HG03558 (cell line): ENCODE results near the gene SLC29A3.

Source experiments
- ATAC-seq: cut with Tn5 transposase; IDR thresholded peaks from one replicate; pipeline ENCODE4 v1.9.1; 2021; ENCODE audit warnings: moderate number of reproducible peaks; ENCODE audit not compliant: unreplicated experiment; ENCODE audit errors: extremely low read depth

Gene SLC29A3

DNA sequence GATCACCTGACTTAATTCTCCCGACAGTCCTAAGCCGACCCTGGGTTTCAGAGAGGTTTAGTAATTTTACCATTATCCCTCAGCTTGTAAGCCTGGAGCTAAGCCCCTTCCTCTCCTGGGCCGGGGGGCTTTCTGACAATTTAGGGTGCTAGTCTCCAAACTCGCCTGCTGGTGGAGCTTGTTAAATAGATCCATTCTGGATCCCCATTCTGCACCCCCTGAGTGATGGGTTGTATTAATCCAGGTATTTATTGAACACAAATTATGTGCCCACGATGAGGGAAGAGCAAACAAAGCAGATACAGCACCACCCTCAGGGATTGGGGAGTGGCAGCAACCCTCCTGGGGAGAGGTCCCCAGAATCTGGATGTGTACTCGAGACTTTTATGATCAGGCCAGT, 1.3 kb upstream of the SLC29A3 start:
- ATAC-seq: no peak

DNA sequence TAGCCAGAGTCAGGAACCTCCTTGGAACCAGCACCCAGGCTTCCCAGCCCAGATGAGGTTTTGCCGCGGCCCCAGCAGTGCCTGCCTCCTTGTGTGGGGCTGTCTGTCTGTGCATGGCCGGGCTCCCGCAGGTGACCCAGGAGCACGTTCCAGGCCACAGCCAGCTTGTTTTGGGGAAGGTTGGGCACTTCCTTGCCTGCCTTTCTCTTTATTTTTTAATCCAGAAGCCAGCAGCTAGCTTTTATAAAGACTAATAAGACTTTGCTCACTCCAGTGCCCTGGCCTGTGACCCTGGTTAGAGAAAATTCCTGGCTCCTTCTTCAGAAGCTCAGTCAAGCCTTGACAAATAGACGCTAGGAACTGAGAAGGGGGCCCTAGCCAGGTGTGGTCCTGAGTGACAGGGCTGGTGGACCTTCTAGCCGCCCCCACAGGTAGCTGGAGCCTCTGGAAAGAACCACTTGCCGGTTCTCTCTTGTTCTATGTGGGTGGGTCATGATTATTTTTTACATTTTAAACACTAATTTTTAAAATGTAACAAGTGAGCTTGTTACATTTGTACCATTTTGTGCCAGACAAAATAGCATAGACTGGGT, 837 bp downstream of the SLC29A3 start:
- ATAC-seq: no peak

DNA sequence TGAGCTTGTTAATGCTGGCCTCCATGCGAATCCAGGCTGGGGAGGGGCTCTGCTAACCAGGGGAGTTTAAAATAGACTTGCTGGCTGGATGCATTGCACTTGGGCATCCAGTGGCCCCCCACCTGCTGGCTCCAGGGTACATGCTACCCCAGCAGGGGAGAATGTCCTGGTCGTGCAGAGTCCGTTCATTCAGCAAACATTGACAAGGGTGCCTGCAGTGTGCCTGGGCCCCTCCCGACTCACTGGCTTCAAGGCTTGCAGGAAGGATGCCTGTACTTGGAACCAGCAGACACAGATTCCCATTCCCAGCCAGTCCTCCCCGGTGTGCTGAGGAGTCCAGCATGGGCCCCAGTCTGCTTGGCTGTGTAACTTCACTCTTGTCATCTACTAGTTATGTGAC, 1.5 kb downstream of the SLC29A3 start:
- ATAC-seq: no peak

- ATAC-seq: no peak
Observed at GRCh38 chr10:71321386-71321785, 2.3 kb downstream of the SLC29A3 start.

GRCh38 chr10:71323407-71323806, 4.3 kb downstream of the SLC29A3 start:
- ATAC-seq: no peak

GRCh38 chr10:71324743-71325142, 5.7 kb downstream of the SLC29A3 start:
- no peak for ATAC-seq

GRCh38 chr10:71325267-71325666, 6.2 kb downstream of the SLC29A3 start:
- no peak for ATAC-seq

DNA sequence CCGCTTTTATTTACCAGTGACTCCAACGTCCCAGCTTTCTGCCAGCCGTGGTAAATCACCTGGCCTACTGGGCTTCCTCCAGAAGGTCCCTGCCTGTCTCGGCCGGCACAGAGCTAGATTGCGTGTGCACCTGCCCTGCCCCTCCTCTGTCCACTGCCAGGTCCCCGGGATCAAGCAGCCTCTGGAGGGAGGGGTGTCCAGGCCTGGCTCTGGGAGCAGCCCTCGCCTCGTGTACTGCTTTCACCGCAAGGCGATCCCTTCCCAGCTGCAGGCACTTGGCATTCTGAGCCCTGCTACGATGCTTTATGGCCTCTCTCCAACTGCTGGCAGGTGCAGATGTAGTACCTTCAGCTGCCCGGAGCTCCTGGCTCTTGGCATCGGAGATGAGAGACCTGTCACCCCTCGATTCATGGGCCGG, 7.4 kb downstream of the SLC29A3 start:
- no peak for ATAC-seq

DNA sequence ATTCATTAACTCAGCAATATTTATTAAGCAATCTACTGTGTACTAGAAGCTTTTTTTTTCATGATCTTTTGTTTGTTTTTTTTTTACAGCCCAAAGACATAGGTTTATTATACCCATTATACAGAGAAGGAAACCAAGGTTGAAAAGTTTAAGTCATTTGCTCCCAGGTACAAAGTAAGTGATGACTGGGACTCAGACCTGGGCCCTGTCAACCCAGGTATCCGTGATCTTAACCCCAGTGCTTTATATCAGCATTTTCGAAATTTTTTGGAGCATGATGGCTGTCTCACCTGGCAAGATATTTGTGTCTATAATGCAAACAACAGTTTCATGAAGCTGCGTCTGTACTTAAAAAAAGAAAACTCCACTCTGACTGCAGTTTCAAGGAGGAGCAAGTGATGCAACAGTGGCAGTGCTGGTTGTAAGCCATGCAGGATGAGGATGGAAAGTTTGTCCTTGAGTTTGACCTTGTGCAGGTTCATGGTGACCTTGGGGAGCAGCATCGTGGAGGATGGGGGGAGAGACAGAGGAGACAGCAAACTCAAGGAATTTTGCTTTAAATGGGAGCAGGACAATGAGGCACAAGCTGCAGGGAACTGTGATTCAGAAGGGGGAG, 11.8 kb downstream of the SLC29A3 start:
- ATAC-seq: no peak

DNA sequence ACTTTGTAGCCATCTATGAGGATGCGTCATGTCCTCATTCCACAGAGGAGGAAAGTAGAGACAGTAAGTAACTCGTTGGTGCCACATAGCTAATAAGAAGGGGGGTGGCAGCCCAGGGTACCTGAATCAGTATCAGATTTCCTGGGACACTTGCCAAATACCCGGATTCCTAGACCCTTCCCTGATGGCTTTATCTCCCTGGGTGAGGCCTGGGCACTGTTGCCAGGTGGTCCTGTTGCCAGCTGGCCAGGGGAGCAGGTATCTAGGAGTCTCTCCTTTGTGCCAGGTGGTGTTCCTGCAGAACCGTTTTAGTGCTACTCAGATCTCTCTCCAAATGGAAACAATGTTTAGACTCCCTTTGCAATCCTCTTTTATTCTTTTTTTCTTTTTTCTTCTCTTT, 12.7 kb downstream of the SLC29A3 start:
- ATAC-seq: no peak

DNA sequence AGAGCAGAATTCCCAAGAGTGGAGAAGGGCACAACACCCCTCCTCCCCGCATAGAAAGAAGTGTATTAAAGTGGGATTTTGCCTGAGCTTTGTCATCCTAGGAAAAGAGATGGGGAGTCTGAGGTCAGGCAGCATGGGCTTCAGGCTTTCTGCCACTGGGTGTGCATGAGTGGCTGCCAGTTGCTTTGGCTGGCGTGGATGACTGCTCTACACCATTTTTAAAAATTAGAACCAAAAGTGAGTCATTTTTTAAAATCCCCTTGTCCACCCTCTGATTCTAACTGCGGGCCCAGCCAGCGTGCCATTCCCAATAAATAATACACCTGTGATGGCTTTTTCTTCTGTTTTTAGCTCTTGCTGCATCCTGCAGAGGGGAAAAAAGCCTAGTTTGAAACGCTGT, 13.4 kb downstream of the SLC29A3 start:
- ATAC-seq: no peak

DNA sequence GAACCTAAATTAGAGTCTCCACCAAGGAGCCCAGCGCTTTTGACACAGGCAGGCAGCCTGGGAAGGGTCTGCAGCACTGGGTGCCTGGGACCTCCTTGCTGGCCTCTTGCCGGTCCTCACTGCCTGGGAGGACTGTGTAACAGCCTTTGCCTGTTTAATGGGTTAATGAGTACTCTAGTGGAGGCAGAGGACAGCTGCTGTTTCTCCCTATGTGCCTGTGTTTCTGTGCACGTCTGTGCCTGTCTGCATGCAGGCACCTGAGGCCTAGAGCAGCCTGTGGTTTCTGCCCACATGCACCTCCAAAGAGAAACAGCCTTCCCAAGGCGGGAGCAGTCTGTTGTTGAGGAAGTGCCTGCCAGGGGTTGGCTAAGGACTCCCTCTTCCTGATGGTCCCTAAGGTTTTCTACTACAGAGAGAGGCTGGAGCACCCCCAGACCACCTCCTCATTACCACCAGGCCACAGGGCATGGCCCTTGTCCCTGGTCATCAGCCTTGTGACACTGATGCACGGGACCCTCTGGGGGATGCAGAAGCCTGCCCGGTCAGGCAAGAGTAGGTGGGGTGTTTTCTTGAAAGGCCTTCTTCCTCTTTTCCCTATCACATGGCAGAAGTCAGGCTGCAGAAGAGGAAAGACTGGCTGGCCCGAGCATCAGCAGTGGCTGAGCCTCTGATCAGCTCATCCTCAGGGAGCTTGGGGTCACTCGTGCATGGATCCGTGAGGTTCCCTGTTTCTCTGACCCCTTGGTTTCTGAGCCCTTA, 14.2 kb downstream of the SLC29A3 start:
- ATAC-seq: no peak

DNA sequence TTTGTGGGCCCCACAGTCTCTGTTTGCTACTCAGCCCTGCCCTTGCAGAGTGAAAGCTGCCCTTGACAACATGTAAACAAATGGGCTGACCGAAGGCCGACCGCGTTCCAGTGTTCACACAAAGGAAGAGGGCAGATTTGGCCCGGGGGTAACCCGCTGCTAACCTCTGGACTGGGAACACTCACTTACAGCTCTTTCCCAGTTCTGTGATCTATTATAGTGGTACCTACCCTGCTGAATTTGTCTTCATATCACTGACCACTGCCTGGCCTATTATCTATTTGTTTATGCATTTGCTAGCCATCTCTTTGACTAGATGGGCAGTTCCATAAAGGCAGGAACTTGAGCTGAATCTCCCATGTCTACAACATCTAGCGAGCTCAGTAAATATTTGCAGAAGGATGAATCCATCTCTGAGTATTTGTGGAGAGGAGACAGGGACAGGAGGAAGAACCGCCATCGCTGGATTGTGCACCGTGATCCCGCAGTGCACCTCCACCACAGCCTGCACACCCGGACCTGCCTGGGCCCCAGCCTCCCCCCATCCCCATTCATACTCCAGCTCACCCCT, 15.2 kb downstream of the SLC29A3 start:
- no peak for ATAC-seq

GRCh38 chr10:71335173-71335708, 16.2 kb downstream of the SLC29A3 start:
- no peak for ATAC-seq

GRCh38 chr10:71336632-71337031, 17.6 kb downstream of the SLC29A3 start:
- no peak for ATAC-seq

DNA sequence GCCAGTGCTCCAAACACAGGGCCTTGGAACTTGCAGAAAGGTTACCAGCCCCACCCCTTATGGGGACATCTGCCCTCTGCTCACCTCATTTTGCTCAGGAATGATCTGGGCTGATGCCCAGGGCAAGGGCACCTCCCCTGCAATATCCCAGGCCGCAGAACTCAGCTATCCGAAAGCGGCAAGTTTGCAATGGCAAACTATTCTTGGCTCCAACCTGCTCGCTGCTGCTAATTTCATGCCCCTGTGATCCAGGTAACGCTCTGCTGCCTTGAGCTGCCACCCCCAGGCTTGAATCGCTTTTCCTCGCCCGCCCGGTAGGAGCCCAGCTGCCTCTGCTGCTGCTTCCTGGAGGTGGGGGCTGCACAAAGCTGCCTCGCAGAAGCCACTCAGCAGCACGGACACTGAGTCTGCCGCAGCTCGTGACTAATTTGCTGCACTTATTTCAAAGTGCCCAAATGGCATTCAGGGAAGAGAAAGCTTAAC, 18.2 kb downstream of the SLC29A3 start:
- no peak for ATAC-seq

DNA sequence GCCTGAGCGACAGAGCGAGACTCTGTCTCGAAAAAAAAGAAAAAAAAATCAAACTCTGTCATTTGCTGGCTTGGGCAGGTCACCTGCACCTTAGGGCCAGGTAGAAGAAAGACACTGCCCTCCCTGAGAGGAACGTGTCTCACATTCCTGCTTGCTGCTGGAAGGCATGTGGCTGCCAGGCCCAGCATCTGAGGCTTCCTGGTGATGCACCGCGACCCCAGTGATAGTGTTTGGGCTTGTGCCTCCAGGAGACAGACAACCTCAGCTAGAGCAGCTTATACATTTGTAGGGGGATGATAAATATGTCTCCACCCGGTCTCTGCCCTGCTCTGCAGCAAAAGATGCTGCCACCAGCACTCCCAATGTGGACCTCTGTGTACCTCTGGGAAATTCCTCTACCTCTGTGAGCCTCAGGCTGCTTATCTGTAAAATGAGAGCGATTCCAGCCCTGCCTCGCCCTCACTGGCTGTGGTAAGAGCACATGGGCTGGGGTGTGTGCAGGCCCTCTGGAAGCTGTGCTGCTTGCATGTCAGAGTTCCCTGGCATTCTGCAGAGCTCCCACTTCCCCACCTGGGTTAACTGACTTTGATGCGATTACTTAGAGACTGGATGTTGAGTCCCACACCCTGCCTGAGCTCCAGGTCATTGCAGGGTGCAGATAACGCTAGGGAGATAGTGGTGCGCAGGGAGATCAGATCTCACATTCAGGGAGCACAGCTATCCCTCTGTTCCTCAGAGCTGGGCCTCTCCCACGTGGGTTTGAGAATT, 19.9 kb downstream of the SLC29A3 start:
- ATAC-seq: no peak

DNA sequence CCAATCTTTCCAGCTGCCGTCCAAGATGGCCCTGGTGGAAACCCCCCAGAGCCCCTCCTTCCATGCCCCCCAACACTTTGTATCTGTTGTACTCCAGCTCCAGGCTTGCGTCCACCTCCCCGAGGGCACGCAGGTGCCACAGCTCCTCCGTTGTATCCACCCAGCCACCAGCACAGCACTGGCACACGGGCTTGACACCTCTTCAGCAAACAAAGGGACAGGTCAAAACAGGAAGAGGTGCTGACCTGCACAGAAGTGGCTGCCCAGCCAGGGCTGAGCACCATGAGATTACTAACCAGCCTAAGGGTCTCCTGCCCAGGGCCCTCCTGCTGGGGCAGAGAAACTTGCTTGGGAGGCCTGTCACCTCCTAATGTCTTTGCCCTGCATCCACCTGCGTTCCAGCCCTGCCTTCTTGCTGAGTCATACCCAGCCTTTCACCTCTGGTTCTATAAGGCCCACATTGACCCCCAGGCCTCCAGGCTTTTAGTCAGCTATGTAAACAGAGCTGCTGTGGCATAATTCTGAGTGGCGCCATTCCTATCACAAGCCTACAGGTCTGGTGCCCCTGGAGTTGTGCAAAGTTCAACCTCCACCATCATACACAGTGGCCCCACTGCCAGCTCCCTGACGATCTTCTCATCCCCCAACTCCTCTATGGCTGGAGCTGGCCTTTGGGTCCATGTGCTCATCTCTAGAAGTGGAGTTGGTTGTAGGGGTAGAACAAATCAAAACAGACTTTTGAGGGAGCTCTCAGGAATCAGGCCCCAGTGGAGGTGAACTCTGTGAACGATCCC, 20.9 kb downstream of the SLC29A3 start:
- no peak for ATAC-seq

DNA sequence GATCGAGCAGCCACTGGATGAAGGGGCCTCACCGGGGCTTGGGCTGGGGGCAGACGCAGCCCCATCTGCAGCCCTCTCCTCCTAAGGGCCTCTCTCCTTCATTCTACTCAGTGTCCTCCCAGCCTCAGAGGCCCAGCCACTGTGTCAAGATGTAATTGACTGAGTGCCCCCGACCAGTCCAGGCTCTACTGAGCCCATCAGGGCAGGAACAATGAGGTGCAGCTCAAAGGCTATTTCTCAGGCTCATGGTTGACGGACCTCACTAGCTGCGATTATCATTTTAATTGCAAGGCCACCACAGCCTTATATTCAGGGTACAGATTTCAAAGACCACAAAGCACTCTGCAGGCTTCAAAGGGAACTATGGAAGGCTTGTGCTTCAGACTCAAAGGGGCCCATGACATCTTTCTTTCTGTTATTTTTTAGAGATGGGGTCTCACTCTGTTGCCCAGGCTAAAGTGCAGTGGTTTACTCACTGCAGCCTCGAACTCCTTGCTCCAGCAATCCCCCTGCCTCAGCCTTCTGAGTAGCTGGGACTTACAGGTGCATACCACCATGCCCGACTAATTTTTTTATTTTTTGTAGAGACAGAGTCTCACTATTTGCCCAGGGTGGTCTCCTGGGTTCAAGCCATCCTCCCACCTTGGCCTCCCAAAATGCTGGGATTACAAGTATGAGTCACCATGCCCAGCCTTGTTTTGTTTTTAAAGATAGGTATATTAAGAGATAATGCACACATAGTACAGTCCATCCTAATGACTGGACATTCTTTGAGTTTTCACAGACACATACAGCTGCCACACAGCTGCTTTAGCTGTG, 23.7 kb downstream of the SLC29A3 start:
- no peak for ATAC-seq
